ENCODE measurements around the gene KRT86. TPM values are rescaled to one million over a fixed set of nuclear protein-coding genes. Genes with fewer than 3 reads are reported as not detected.
"Not testable (repeated sequence)": the region's sequence is repeated elsewhere in the genome, so short reads cannot be mapped to it uniquely, and the experiment has no call there.

The KRT86 gene
- total RNA-seq, 4 donors from 2014 or later: not detected

DNA sequence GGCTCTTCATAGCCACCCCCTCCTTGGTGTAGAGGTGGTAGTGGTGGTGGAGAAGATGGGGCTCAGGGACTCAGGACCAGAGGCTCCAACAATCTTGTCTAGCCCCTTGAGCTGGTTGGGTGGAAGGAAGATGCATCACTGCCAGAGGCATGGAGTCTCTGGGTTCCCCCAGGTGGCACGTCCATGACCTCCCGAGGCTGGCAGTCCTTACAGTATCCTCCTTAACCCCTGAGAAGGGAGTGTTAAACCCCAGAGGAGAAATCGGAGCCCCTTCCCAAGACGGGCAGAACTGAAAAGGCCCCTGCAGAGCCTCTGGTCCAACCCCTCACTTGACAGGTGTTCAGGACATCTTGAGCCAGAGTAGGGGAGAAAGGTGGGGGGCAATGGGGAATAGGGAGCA lies 37.6 kb downstream of the KRT86 start:
- Histone ChIP-seq H3K4me3 (no peak overlapping the region), H3K27ac (no peak overlapping the region), H3K36me3 (no peaks in the 10 kb centered on the region), H3K27me3 (no peaks in the 10 kb centered on the region), H3K9me3 (no peaks in the 10 kb centered on the region), H3K4me1 (peaks cover 0 to 12% (median 0%) of the 10 kb centered on the region in 4 donors)
- TF ChIP-seq POLR2A (IDR thresholded peaks at IDR 0.05): no peak
- TF ChIP-seq, protein P1, sequence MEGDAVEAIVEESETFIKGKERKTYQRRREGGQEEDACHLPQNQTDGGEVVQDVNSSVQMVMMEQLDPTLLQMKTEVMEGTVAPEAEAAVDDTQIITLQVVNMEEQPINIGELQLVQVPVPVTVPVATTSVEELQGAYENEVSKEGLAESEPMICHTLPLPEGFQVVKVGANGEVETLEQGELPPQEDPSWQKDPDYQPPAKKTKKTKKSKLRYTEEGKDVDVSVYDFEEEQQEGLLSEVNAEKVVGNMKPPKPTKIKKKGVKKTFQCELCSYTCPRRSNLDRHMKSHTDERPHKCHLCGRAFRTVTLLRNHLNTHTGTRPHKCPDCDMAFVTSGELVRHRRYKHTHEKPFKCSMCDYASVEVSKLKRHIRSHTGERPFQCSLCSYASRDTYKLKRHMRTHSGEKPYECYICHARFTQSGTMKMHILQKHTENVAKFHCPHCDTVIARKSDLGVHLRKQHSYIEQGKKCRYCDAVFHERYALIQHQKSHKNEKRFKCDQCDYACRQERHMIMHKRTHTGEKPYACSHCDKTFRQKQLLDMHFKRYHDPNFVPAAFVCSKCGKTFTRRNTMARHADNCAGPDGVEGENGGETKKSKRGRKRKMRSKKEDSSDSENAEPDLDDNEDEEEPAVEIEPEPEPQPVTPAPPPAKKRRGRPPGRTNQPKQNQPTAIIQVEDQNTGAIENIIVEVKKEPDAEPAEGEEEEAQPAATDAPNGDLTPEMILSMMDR (IDR thresholded peaks at IDR 0.05): no peak
- peak in 1 of 3 donors; percentile 10 for DNase-seq

DNA sequence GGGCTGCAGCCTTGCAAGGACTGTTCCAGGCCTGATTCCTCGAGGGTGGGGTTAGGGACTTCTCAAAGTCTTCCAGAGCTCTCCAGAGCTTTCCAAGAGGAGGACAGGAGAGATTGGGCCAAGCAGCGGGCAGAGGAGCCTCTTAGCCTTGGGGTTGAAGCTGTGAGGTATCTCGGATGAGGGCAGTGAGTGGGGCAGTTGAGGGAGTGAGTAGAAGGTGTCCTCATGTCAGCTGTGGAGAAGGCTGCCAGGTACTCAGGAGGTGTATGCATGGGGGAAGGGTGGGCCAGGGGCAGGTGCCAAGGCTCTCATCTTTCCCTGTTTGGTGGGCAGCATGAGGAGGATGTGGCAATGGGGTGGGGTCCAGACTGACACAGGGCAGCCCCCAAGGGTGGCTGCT lies 39.0 kb downstream of the KRT86 start:
- H3K9me3 ChIP-seq: no peaks in the 10 kb centered on the region
- DNase-seq: no peak
- H3K27ac ChIP-seq: no peak overlapping the region
- H3K4me3 ChIP-seq: no peak overlapping the region
- TF ChIP-seq, protein P1 (IDR thresholded peaks at IDR 0.05): no peak
- TF ChIP-seq POLR2A (IDR thresholded peaks at IDR 0.05): no peak
- H3K4me1 ChIP-seq: peaks cover 0 to 6% (median 0%) of the 10 kb centered on the region in 4 donors
- H3K27me3 ChIP-seq: no peaks in the 10 kb centered on the region
- H3K36me3 ChIP-seq: no peaks in the 10 kb centered on the region

- Histone ChIP-seq H3K9me3 (no peaks in the 10 kb centered on the region), H3K4me3 (no peak overlapping the region), H3K36me3 (no peaks in the 10 kb centered on the region), H3K27me3 (no peaks in the 10 kb centered on the region), H3K27ac (no peak overlapping the region), H3K4me1 (peaks cover 0 to 1% (median 0%) of the 10 kb centered on the region in 4 donors)
- DNase-seq: no peak
- TF ChIP-seq, protein P1 (IDR thresholded peaks at IDR 0.05): no peak
- TF ChIP-seq POLR2A (IDR thresholded peaks at IDR 0.05): no peak
Observed at GRCh38 chr12:52313926-52314325, 39.5 kb downstream of the KRT86 start.

- Histone ChIP-seq H3K4me3 (no peak overlapping the region), H3K4me1 (no peaks in the 10 kb centered on the region), H3K9me3 (no peaks in the 10 kb centered on the region), H3K27ac (no peak overlapping the region), H3K27me3 (no peaks in the 10 kb centered on the region), H3K36me3 (no peaks in the 10 kb centered on the region)
- DNase-seq: no peak
- no peak for TF ChIP-seq POLR2A (IDR thresholded peaks at IDR 0.05)
- TF ChIP-seq, protein P1 (IDR thresholded peaks at IDR 0.05): no peak
Observed at GRCh38 chr12:52314511-52314910, 40.1 kb downstream of the KRT86 start.

- not testable (repeated sequence) for H3K4me1 ChIP-seq, DNase-seq, H3K27me3 ChIP-seq, H3K27ac ChIP-seq, H3K4me3 ChIP-seq, H3K9me3 ChIP-seq, H3K36me3 ChIP-seq
- TF ChIP-seq, protein P1 (IDR thresholded peaks at IDR 0.05): peak in 3 of 6 experiments; percentile 21 to 29 (median 23)
Observed at GRCh38 chr12:52315721-52316120, 41.3 kb downstream of the KRT86 start.

DNA sequence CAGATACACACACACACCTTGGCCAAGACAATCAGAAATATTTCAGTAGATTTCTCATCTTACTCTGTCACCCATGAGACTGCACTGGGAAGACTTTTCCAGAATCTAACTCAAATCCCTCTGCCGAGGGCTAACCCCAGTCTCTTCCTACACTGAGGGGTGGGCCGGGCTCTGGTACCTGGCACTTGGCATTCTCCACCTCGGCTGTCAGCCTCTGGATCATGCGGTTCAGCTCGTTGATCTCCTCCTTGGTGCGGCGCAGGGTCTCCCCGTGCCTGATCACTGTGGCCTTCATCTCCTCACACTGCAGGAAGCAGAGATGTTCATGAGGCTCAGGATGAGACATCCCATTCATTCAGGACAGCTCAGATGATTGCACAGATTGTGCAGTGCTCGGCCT lies 41.8 kb downstream of the KRT86 start:
- H3K27me3 ChIP-seq: no peaks in the 10 kb centered on the region
- no peaks in the 10 kb centered on the region for H3K4me1 ChIP-seq
- DNase-seq: no peak
- no peak overlapping the region for H3K4me3 ChIP-seq
- H3K9me3 ChIP-seq: no peaks in the 10 kb centered on the region
- no peak overlapping the region for H3K27ac ChIP-seq
- no peaks in the 10 kb centered on the region for H3K36me3 ChIP-seq
- TF ChIP-seq, protein P1 (IDR thresholded peaks at IDR 0.05): no peak
- TF ChIP-seq POLR2A (IDR thresholded peaks at IDR 0.05): no peak

Data from Peyer's patch (tissue), 4 donors.